IPS-18c (cell line): ENCODE data around the gene RBKS.

Source experiments
- H3K4me3 ChIP-seq: 2 replicates; pipeline ENCODE4 v1.7.0; 2013; ENCODE audit warnings: low read depth, mild to moderate bottlenecking, low read length, moderate library complexity; ENCODE audit not compliant: insufficient read depth
- H3K9me3 ChIP-seq: one replicate; pipeline ENCODE4 v1.6.1; 2013; ENCODE audit warnings: mild to moderate bottlenecking, low read length, moderate library complexity; ENCODE audit not compliant: control insufficient read depth, insufficient read depth

RBKS gene

GRCh38 chr2:27823135-27823534, 67.1 kb downstream of the RBKS start:
- H3K9me3 ChIP-seq = no peaks in the 10 kb centered on the region
- no peak overlapping the region for H3K4me3 ChIP-seq

- Histone ChIP-seq H3K9me3 (no peaks in the 10 kb centered on the region), H3K4me3 (no peak overlapping the region)
Measured at GRCh38 chr2:27822049-27822448, 68.1 kb downstream of the RBKS start.

DNA sequence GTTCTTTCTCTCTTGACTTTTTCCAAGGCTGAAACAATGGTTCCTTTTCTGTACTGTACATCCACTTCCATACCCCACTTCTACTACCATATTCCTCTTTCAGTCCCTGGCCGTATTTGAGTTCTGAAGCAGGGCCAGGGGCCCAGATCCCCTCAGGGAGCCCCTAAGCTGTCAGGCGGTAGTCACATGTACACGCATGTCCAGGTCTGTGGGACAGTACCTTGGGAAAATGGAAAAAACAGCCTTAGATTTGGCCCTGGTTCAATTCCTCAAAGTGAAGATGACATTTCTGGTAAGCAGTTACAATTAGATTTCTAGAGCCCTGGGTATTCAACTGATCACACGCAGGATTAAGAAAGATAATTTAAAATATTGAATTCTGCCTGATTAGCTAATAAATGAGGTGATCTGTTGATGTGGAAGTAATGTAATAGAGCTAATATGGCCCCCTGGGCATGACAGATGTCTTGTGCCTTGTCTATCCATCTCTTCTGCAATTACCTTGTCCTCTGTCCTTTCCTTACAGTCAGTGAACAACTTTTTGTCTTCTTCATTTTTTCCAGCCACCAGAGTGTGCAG, 74.2 kb downstream of the RBKS start:
- H3K4me3 ChIP-seq = no peak overlapping the region

GRCh38 chr2:27814758-27815157, 75.4 kb downstream of the RBKS start:
- H3K9me3 ChIP-seq = no peaks in the 10 kb centered on the region

More for the DNA sequence above, 74.2 kb downstream of the RBKS start:
- no peaks in the 10 kb centered on the region for H3K9me3 ChIP-seq

GRCh38 chr2:27811768-27812167, 78.4 kb downstream of the RBKS start:
- H3K4me3 ChIP-seq = no peak overlapping the region

More at GRCh38 chr2:27814758-27815157, 75.4 kb downstream of the RBKS start:
- H3K4me3 ChIP-seq = no peak overlapping the region

GRCh38 chr2:27810455-27810854, 79.7 kb downstream of the RBKS start:
- H3K4me3 ChIP-seq = no peak overlapping the region
- no peaks in the 10 kb centered on the region for H3K9me3 ChIP-seq

More at GRCh38 chr2:27811768-27812167, 78.4 kb downstream of the RBKS start:
- H3K9me3 ChIP-seq = no peaks in the 10 kb centered on the region

- Histone ChIP-seq H3K4me3 (no peak overlapping the region), H3K9me3 (no peaks in the 10 kb centered on the region)
Measured at GRCh38 chr2:27809761-27810241, 80.4 kb downstream of the RBKS start.

DNA sequence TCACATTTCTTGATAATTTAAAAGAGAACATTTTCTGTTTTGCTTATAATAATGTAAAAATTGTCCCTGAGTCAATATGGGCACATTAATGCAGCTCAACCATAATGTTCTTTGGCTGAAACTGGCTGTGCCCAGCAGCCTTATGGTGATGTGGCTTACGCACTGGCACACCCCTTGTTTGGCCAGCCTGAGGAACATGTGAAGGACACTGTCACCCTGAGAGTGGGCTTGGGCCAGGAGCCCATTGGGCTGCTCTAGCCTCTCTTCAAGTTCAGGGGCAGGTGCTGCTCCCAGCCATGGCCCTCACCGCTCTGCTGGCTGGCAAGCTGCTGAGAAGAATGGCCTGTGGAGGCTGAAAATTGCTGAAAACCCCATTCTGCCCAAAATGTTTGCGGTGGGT, 81.2 kb downstream of the RBKS start:
- Histone ChIP-seq H3K9me3 (no peaks in the 10 kb centered on the region), H3K4me3 (no peak overlapping the region)

DNA sequence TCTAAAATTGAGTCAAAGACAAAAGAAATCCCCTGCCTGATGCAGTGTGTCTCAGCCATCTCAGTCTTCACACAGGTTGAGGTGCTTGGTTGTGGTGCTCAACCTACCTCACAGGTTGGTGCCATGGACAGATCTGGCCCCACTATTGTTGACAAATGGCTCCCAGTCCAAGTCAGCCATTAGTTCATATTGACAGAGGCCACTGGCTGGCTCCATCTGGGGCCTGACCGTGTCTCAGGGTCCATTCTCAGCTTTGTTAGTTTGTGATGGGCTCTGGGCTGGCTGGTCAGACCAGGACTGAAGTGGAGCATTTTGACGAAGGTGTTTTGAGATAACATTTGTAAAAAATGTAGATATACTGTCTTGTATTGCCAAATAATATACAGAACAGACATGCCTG, 81.8 kb downstream of the RBKS start:
- Histone ChIP-seq H3K9me3 (no peaks in the 10 kb centered on the region), H3K4me3 (no peak overlapping the region)

DNA sequence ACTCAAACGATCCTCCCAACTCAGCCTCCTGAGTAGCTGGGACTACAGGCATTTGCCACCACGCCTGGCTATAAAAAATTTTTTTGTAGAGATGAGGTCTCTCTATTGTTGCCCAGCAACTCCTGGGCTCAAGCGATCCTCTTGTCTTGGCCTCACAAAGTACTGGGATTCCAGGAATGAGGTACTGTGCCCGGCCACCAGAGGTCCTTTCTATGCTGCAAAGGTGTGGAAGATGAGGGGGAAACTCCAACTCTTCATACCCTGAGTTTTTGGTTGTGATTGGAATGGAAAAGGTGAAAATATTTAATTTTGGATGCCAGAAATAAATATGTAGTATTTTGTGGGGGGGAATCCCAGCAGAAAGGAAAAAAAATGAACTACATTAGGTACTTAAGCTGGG, 82.7 kb downstream of the RBKS start:
- H3K9me3 ChIP-seq = no peaks in the 10 kb centered on the region

DNA sequence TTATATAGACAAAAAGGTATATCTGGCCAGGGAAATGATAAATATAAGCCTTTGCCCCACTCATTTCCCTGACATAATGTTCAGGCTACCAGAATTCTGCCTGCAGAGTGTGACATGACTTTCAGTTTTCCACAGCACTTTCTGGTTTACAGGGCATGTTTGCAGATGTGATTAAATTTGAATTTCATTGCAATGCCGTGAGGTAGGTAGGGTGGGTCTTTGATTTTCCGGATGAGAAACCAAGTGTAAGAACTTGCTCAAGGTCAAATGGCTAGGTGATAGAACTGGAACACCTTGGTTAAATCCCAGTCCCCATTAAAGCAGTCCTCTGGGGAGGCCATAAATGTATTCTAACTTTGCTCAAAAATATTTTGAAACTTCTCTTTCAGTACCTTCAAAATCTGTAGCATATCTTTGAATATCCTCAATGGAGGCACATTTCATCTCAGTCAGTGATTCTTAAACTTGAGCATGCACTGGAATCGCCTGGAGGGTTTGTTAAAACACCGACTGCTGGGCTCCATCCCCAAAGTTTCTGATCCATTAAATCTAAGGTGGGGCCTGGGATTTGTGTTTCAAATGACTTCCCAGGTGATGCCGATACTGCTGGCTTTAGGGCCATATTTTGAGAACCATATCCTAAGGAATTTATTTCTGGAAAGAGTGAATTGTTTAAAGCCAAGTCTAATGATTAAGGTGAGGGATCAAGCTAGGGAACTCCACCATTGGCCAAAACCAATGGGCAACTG, 83.7 kb downstream of the RBKS start:
- Histone ChIP-seq H3K9me3 (no peaks in the 10 kb centered on the region), H3K4me3 (no peak overlapping the region)

More for the DNA sequence above, 82.7 kb downstream of the RBKS start:
- no peak overlapping the region for H3K4me3 ChIP-seq

DNA sequence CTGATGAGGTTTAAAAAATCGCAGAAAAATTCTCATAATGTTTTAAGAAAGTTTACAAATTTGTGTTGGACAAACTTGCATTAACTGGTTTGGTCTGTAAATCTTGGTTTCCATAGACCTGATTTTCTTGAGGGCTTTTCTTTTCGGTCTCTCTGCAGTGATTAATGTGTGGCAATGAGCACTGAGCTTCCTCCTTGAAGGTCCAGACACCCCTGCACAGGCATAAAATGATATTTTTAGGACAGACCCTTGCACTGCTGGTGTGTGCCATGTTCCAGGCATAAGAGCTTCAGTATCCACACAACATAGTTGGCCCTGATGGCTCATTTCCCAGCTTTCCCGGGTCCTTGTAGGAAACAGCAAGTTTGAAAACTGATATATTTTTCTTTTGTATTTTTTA, 85.0 kb downstream of the RBKS start:
- H3K4me3 ChIP-seq = no peak overlapping the region
- no peaks in the 10 kb centered on the region for H3K9me3 ChIP-seq

DNA sequence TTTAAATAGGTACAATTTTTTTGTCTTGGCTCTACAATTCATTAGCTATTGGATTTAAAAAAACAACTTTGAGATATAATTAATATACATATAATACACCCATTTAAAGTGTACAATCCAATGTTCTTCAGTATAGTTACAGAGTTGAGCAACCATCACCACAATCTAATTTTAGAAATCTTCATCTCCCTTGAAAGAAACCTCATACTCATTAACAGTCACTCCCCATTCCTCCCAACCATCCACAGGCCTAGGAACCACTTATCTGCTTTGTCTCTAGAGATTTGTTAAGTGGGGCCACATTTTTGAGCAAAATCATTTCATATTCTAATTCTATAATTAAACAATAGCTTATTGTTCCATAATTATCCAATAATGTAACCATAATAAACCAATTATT, 86.0 kb downstream of the RBKS start:
- no peak overlapping the region for H3K4me3 ChIP-seq
- H3K9me3 ChIP-seq = no peaks in the 10 kb centered on the region

DNA sequence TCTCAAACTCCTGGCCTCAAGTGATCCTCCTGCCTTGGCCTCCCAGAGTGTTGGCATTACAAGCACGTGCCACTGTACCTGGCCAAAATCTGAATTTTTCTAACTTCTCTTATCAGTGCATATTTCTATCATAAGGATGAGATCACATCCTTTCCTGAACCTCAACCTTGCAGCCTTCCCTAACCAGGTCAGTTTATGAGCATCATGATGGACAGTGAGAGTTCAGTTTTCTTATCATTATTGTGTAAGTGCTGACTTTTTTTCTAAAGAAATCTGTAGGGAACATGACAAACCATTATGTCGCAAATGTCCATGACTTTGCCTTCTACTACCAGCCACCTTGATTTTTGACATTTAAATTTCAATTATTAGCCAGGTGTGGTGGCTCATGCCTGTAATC, 87.1 kb downstream of the RBKS start:
- no peaks in the 10 kb centered on the region for H3K9me3 ChIP-seq
- no peak overlapping the region for H3K4me3 ChIP-seq

- Histone ChIP-seq H3K4me3 (no peak overlapping the region), H3K9me3 (no peaks in the 10 kb centered on the region)
Measured at GRCh38 chr2:27802547-27802946, 87.6 kb downstream of the RBKS start.

GRCh38 chr2:27800856-27801255, 89.3 kb downstream of the RBKS start:
- Histone ChIP-seq H3K4me3 (no peak overlapping the region), H3K9me3 (no peaks in the 10 kb centered on the region)

DNA sequence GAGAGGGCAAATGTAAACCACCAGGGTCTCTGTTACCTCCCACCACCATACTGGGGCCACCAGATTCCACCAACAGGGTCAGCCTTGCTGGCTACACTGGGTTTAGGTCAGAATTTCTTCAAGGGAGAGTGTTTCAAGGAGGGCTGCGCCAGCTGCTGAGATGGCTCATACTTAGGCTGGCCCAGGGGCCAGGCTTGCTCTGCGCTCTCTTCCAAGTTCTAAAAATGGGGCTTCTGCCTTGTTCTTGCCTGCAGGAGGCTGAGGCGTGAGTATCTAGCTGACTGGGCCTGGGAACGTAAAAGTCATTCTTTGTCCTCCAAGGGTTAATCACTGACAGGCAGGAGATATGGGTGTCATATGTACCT, 90.6 kb downstream of the RBKS start:
- H3K9me3 ChIP-seq = no peaks in the 10 kb centered on the region
- H3K4me3 ChIP-seq = no peak overlapping the region

DNA sequence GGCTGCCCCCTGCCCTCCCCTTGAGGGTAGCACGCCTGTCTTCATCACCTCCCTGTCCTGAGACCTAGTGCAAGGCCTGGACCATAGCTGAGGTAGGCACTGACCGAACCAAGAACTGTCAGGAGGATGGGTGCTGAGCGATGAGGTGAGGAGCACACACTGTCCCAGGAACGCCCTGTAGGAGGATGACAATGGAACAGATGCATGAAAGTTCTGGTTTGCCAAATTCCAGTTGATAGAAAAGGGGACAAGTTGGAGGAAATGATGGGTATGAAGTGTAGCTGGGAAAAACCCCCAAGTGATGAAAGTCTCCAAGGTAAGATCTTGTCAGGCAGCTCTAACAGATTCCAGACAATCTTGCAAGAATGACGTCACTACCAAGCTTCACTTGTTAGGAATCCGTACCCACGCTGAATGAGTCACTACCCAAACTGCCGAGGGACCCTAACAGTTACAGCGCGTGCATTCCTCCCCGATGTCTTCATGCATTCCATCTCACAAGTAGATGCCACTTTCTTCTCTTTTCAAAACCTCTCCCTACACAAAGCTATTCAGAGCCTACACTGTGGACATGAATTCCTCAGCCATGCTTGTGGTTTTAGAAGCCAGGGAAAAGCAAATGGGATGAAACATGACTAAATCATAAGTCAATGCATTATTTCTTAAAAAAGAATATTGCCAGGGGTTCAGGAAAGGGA, 91.1 kb downstream of the RBKS start:
- H3K4me3 ChIP-seq = no peak overlapping the region

More for the DNA sequence above, 91.1 kb downstream of the RBKS start:
- no peaks in the 10 kb centered on the region for H3K9me3 ChIP-seq
